Panc1 (cell line): Measurements from ENCODE around the gene PIGS.

Source experiments
- CTCF ChIP-seq: fragments of 450-650 bp; IDR thresholded peaks from 2 replicates; pipeline ENCODE4 v1.5.1; 2017; ENCODE audit warnings: mild to moderate bottlenecking
- POLR2AphosphoS5 ChIP-seq: IDR thresholded peaks from 2 replicates; pipeline ENCODE4 v1.6.1; 2012; ENCODE audit warnings: mild to moderate bottlenecking, low read depth, low read length, moderate library complexity
- SIN3A ChIP-seq: IDR thresholded peaks from 2 replicates; pipeline ENCODE4 v1.6.1; 2012; ENCODE audit warnings: low read depth, mild to moderate bottlenecking, low read length, moderate library complexity, borderline replicate concordance; ENCODE audit not compliant: insufficient read depth
- TCF7L2 ChIP-seq: IDR thresholded peaks from 2 replicates; pipeline ENCODE4 v1.6.1; 2011; ENCODE audit warnings: mild to moderate bottlenecking, low read depth, low read length, inconsistent platforms
- TF ChIP-seq, protein P1 (sequence below), 2 experiments: IDR thresholded peaks; 2 replicates each; pipeline ENCODE4 v1.6.1; 2011 to 2012; ENCODE audit warnings: low read depth in 2 of 2, control low read depth in 1 of 2, low read length in 1 of 2, mild to moderate bottlenecking in 1 of 2, moderate library complexity in 1 of 2; ENCODE audit not compliant: insufficient read depth in 1 of 2

GRCh38 chr17:28572259-28573039 is 1.1 kb upstream of the PIGS start:
- TF ChIP-seq CTCF (no peak), SIN3A (no peak), POLR2AphosphoS5 (no peak), TCF7L2 (no peak)
- TF ChIP-seq, protein P1, sequence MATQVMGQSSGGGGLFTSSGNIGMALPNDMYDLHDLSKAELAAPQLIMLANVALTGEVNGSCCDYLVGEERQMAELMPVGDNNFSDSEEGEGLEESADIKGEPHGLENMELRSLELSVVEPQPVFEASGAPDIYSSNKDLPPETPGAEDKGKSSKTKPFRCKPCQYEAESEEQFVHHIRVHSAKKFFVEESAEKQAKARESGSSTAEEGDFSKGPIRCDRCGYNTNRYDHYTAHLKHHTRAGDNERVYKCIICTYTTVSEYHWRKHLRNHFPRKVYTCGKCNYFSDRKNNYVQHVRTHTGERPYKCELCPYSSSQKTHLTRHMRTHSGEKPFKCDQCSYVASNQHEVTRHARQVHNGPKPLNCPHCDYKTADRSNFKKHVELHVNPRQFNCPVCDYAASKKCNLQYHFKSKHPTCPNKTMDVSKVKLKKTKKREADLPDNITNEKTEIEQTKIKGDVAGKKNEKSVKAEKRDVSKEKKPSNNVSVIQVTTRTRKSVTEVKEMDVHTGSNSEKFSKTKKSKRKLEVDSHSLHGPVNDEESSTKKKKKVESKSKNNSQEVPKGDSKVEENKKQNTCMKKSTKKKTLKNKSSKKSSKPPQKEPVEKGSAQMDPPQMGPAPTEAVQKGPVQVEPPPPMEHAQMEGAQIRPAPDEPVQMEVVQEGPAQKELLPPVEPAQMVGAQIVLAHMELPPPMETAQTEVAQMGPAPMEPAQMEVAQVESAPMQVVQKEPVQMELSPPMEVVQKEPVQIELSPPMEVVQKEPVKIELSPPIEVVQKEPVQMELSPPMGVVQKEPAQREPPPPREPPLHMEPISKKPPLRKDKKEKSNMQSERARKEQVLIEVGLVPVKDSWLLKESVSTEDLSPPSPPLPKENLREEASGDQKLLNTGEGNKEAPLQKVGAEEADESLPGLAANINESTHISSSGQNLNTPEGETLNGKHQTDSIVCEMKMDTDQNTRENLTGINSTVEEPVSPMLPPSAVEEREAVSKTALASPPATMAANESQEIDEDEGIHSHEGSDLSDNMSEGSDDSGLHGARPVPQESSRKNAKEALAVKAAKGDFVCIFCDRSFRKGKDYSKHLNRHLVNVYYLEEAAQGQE (IDR thresholded peaks at IDR 0.05; ENCODE audit: insufficient read depth in 1 of 2, low read depth in 2 of 2, low read length in 1 of 2): no peak
